Measurements from ENCODE around the gene ARHGEF17.
A peak's percentile ranks its signal among the peaks of the same experiment; 100 is the strongest.

ARHGEF17 gene

DNA sequence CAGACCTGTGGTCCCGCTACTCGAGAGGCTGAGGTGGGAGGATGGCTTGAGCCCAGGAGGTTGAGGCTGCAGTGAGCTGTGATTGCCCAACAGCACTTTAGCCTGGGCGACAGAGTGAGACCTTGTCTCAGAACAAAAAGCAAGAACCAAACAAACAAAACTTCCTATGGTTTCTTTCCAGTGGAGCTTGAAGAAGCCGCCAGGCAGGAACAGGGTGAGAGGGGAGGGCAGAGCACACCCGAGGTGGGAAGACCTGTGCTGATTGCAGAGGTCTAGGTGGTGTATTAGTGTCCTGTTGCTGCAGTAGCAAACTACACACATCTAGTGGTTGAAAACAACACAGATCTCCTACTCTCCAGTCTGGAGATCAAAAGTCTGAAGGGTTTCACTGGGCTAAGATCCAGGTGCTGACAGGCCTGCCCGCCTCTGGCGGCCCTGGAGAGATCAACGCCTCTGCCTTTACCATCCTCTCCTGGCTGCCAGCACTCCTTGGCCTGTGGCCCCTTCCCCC, 10.5 kb downstream of the ARHGEF17 start:
- no peak overlapping the region for H3K9ac ChIP-seq (ENCODE audit: low read length)
- H3K4me2 ChIP-seq (ENCODE audit: low read length) = no peak overlapping the region
- no peak overlapping the region for H2BK5ac ChIP-seq (ENCODE audit: low read depth, low read length, poor library complexity)
- H3K9me3 ChIP-seq (ENCODE audit: insufficient read depth, low read depth, low read length) = no peaks in the 10 kb centered on the region
- no peak overlapping the region for H2AK5ac ChIP-seq (ENCODE audit: low read length)
- H3K79me1 ChIP-seq (ENCODE audit: low read length) = peaks cover 23% of the 10 kb centered on the region
- H2AFZ ChIP-seq (ENCODE audit: insufficient read depth, low read length, poor library complexity) = no peak overlapping the region
- H3K79me2 ChIP-seq (ENCODE audit: control insufficient read depth, insufficient read depth, low read length, poor library complexity) = peaks cover 23% of the 10 kb centered on the region
- H3K4me1 ChIP-seq (ENCODE audit: control insufficient read depth in 1 of 2, insufficient read depth in 2 of 2, low read length in 2 of 2) = peaks cover 42 to 58% of the 10 kb centered on the region in 2 experiments
- H3K23ac ChIP-seq (ENCODE audit: low read length) = no peak overlapping the region
- no peak overlapping the region for H4K12ac ChIP-seq (ENCODE audit: low read depth, low read length)
- no peak overlapping the region for H4K91ac ChIP-seq (ENCODE audit: low read depth, low read length)
- no peak overlapping the region for H2BK12ac ChIP-seq (ENCODE audit: low read length)
- H3K4me3 ChIP-seq (ENCODE audit: low read depth, low read length) = no peak overlapping the region
- no peak overlapping the region for H3K4ac ChIP-seq (ENCODE audit: low read depth, low read length)
- WGBS (ENCODE audit: extremely low coverage, insufficient coverage, insufficient read length) = no CpG with 5 or more reads among the region's 8 CpGs
- peaks cover 17 to 27% of the 10 kb centered on the region in 2 experiments for H3K36me3 ChIP-seq (ENCODE audit: control insufficient read depth in 1 of 2, insufficient read depth in 2 of 2, low read length in 2 of 2)
- H3K14ac ChIP-seq (ENCODE audit: low read length) = no peak overlapping the region
- H2BK120ac ChIP-seq (ENCODE audit: insufficient read depth, low read length, poor library complexity) = no peak overlapping the region
- H3K18ac ChIP-seq (ENCODE audit: low read length) = no peak overlapping the region
- H3K27ac ChIP-seq (ENCODE audit: low read depth, low read length) = no peak overlapping the region
- H4K8ac ChIP-seq (ENCODE audit: low read depth, low read length) = no peak overlapping the region
- H3K27me3 ChIP-seq (ENCODE audit: insufficient read depth, low read length) = no peaks in the 10 kb centered on the region
- no peak for DNase-seq

DNA sequence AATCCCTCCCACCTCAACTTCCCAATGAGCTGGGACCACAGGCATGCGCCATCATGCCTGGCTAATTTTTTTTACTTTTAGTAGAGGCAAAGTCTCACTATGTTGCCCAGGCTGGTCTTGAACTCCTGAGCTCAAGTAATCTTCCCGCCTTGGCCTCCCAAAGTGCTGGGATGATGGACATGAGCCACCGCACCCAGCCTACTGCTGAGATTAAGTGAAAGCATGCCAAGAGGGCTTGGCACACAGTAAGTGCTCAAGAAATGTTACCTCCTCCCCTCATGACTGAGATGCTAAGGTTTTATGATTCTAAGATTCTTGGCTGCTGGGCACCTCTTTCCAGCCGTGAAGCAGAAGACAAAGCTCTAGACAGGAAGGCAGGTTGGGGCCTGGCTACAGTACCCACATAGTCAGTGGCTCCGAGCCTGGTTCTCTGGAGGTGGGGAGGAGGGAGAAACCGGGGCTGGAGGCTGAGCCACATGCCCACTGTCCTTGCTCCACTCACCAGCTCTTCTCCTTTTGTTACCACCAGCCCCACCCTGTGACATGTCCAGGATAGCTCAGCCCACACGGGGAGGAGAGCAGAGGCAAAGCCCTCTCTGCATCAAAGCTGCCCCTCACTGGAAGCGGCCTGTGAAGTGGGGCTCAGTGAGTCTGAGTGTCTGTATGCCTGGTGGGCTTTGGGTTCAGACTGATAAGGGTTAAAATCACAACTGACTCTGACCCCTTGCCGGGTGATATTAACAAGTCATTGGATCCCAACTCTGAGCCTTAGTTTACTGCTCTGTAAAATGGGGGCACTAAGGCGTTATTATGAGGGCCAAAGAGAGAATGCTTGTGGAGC, 12.9 kb downstream of the ARHGEF17 start:
- H3K4ac ChIP-seq (ENCODE audit: low read depth, low read length) = peak overlapping the region; percentile 73
- H2AK5ac ChIP-seq (ENCODE audit: low read length) = peak overlapping the region; percentile 27
- peak overlapping the region; percentile 23 for H3K27ac ChIP-seq (ENCODE audit: low read depth, low read length)
- H2BK120ac ChIP-seq (ENCODE audit: insufficient read depth, low read length, poor library complexity) = peak overlapping the region; percentile 5
- H3K23ac ChIP-seq (ENCODE audit: low read length) = no peak overlapping the region
- no peaks in the 10 kb centered on the region for H3K27me3 ChIP-seq (ENCODE audit: insufficient read depth, low read length)
- peak overlapping the region; percentile 11 for H2BK5ac ChIP-seq (ENCODE audit: low read depth, low read length, poor library complexity)
- H3K4me1 ChIP-seq (ENCODE audit: control insufficient read depth in 1 of 2, insufficient read depth in 2 of 2, low read length in 2 of 2) = peaks cover 45 to 57% of the 10 kb centered on the region in 2 experiments
- peaks cover 18 to 32% of the 10 kb centered on the region in 2 experiments for H3K36me3 ChIP-seq (ENCODE audit: control insufficient read depth in 1 of 2, insufficient read depth in 2 of 2, low read length in 2 of 2)
- no peak for DNase-seq
- H3K9me3 ChIP-seq (ENCODE audit: insufficient read depth, low read depth, low read length) = no peaks in the 10 kb centered on the region
- peak overlapping the region; percentile 38 for H2BK12ac ChIP-seq (ENCODE audit: low read length)
- peak overlapping the region; percentile 56 for H2AFZ ChIP-seq (ENCODE audit: insufficient read depth, low read length, poor library complexity)
- H3K4me3 ChIP-seq (ENCODE audit: low read depth, low read length) = no peak overlapping the region
- no peak overlapping the region for H4K12ac ChIP-seq (ENCODE audit: low read depth, low read length)
- peaks cover 33% of the 10 kb centered on the region for H3K79me1 ChIP-seq (ENCODE audit: low read length)
- H3K79me2 ChIP-seq (ENCODE audit: control insufficient read depth, insufficient read depth, low read length, poor library complexity) = peaks cover 25% of the 10 kb centered on the region
- no peak overlapping the region for H4K91ac ChIP-seq (ENCODE audit: low read depth, low read length)
- peak overlapping the region; percentile 65 for H3K14ac ChIP-seq (ENCODE audit: low read length)
- no CpG with 5 or more reads among the region's 10 CpGs for WGBS (ENCODE audit: extremely low coverage, insufficient coverage, insufficient read length)
- peak overlapping the region; percentile 42 for H3K18ac ChIP-seq (ENCODE audit: low read length)
- H3K4me2 ChIP-seq (ENCODE audit: low read length) = no peak overlapping the region
- H4K8ac ChIP-seq (ENCODE audit: low read depth, low read length) = no peak overlapping the region
- no peak overlapping the region for H3K9ac ChIP-seq (ENCODE audit: low read length)

DNA sequence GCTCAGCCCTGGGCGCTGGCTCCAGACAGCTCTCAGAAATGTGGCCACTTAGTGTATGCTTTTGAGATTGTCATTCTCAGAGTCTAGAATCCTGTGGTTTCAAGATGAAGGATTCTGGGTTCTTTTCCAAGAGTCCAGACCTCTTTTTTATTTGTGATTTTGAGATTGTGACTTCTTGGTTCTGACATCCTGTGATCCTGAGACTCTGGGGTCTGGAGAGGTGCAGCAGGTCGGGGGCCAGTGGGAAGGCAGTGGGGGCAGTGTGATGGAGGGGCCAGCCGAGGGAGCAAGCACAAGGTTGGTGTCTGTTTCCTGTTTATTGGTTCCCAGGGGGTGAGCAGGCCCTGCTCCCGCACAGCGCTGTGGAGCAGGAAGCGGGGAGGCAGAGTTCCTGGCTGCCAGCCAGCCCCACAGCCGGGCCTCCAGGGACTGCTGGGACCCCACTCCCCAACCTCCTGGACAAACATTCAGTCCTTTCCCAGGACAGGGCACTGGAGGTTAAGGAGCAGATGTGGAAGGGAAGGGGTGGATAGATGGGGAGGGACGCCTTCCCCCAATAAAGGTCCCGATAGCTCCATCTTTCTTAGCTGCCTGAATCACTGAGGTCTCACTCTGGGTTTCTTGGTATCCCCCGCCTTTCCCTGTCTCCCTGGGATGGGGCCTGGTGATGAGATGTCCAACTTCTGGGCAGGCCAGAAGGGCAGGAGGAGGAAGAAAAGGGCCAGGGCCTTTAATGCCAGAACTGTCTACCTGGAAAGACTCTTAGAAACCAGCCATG, 13.7 kb downstream of the ARHGEF17 start:
- Histone ChIP-seq H3K18ac (ENCODE audit: low read length) (no peak overlapping the region), H2BK5ac (ENCODE audit: low read depth, low read length, poor library complexity) (no peak overlapping the region), H3K23ac (ENCODE audit: low read length) (no peak overlapping the region), H3K4me3 (ENCODE audit: low read depth, low read length) (no peak overlapping the region), H4K8ac (ENCODE audit: low read depth, low read length) (no peak overlapping the region), H3K14ac (ENCODE audit: low read length) (peak overlapping the region; percentile 26), H4K12ac (ENCODE audit: low read depth, low read length) (no peak overlapping the region), H3K36me3 (ENCODE audit: control insufficient read depth in 1 of 2, insufficient read depth in 2 of 2, low read length in 2 of 2) (peaks cover 21 to 30% of the 10 kb centered on the region in 2 experiments), H3K9me3 (ENCODE audit: insufficient read depth, low read depth, low read length) (no peaks in the 10 kb centered on the region), H3K4me2 (ENCODE audit: low read length) (no peak overlapping the region), H3K4me1 (ENCODE audit: control insufficient read depth in 1 of 2, insufficient read depth in 2 of 2, low read length in 2 of 2) (peaks cover 49 to 54% of the 10 kb centered on the region in 2 experiments), H3K27ac (ENCODE audit: low read depth, low read length) (peak overlapping the region; percentile 22), H4K91ac (ENCODE audit: low read depth, low read length) (peak overlapping the region; percentile 4), H2AK5ac (ENCODE audit: low read length) (peak overlapping the region; percentile 18), H3K79me2 (ENCODE audit: control insufficient read depth, insufficient read depth, low read length, poor library complexity) (peaks cover 22% of the 10 kb centered on the region), H2BK120ac (ENCODE audit: insufficient read depth, low read length, poor library complexity) (no peak overlapping the region), H2BK12ac (ENCODE audit: low read length) (no peak overlapping the region), H3K4ac (ENCODE audit: low read depth, low read length) (peak overlapping the region; percentile 61), H3K9ac (ENCODE audit: low read length) (no peak overlapping the region), H3K27me3 (ENCODE audit: insufficient read depth, low read length) (no peaks in the 10 kb centered on the region), H2AFZ (ENCODE audit: insufficient read depth, low read length, poor library complexity) (no peak overlapping the region), H3K79me1 (ENCODE audit: low read length) (peaks cover 33% of the 10 kb centered on the region)
- no CpG with 5 or more reads among the region's 10 CpGs for WGBS (ENCODE audit: extremely low coverage, insufficient coverage, insufficient read length)
- DNase-seq = no peak
